Left ventricle myocardium inferior (tissue), 1 donor: ENCODE results near the gene RET. TPM values are rescaled to one million over a fixed set of nuclear protein-coding genes. Genes with fewer than 3 reads are reported as not detected.

Experiments
- DNase-seq: peaks from one replicate; pipeline ENCODE4 v3.0.0-alpha.2; 2020
- H3K27ac ChIP-seq: fragments of 200-600 bp; replicated peaks from 2 replicates; pipeline ENCODE4 v1.8.0; 2021
- H3K27me3 ChIP-seq: fragments of 200-600 bp; 2 replicates; pipeline ENCODE4 v1.8.0; 2021; ENCODE audit warnings: low read depth
- H3K36me3 ChIP-seq: fragments of 200-600 bp; 2 replicates; pipeline ENCODE4 v1.8.0; 2021
- H3K4me1 ChIP-seq: fragments of 200-600 bp; 2 replicates; pipeline ENCODE4 v1.8.0; 2021
- H3K4me3 ChIP-seq: fragments of 200-600 bp; 2 replicates; pipeline ENCODE4 v1.8.0; 2021; ENCODE audit warnings: mild to moderate bottlenecking, moderate library complexity
- H3K9me3 ChIP-seq: fragments of 200-600 bp; replicated peaks from 2 replicates; pipeline ENCODE4 v1.8.0; 2021
- intact Hi-C: fragments of 100-400 bp; cut with micrococcal nuclease; formaldehyde crosslinking; loops from one replicate; pipeline ENCODE4 v1.11.0; 2022
- total RNA-seq: library from RNA; stranded (reverse); fragmentation: NEBNext Ultra II Directional; extraction: Animal tissue kit (Norgen Biotek cat#: 25700); gene quantifications from one replicate; pipeline ENCODE4 v1.2.1, GENCODE V29; 2021
- TF ChIP-seq, protein P1 (sequence below): fragments of 200-600 bp; IDR thresholded peaks from 2 replicates; pipeline ENCODE4 v1.8.0; 2021; ENCODE audit warnings: antibody characterized with exemption, mild to moderate bottlenecking, borderline replicate concordance
- donor health status: DM: no; HTN: yes; CAD: no; lungs with severe emphysema.

RET gene
- total RNA-seq, 1 donor from 2014 or later, result 0.60 TPM

DNA sequence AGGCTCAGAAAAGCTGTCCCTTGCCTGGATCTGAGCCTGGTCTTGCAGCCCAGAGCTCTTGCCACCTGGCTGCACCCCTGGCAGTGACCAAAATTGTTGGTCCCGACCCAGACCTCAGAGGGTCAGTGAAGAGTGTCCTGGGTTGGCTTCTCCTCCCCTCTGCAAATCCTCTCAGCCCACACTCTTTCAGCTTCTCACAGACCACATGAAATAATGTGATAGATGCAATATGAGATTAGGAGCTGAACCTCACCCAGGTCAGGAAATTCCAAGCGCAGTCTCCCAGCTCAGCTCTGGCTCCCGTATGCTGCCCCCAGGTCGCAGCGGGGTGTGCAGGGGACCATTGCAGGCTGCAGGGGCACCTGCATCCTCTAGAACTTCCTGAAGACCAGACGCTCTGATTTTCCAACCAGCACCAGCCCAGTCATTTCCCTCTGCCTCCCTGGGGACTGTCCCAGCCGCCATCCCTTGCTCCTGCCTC, 19.6 kb upstream of the RET start:
- intact Hi-C loops, result no loop called here
- peaks cover 7% of the 10 kb centered on the region for H3K27me3 ChIP-seq
- TF ChIP-seq, protein P1, sequence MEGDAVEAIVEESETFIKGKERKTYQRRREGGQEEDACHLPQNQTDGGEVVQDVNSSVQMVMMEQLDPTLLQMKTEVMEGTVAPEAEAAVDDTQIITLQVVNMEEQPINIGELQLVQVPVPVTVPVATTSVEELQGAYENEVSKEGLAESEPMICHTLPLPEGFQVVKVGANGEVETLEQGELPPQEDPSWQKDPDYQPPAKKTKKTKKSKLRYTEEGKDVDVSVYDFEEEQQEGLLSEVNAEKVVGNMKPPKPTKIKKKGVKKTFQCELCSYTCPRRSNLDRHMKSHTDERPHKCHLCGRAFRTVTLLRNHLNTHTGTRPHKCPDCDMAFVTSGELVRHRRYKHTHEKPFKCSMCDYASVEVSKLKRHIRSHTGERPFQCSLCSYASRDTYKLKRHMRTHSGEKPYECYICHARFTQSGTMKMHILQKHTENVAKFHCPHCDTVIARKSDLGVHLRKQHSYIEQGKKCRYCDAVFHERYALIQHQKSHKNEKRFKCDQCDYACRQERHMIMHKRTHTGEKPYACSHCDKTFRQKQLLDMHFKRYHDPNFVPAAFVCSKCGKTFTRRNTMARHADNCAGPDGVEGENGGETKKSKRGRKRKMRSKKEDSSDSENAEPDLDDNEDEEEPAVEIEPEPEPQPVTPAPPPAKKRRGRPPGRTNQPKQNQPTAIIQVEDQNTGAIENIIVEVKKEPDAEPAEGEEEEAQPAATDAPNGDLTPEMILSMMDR, result no peak
- no peak overlapping the region for H3K4me3 ChIP-seq
- peak; percentile 4 for DNase-seq
- H3K9me3 ChIP-seq, result no peaks in the 10 kb centered on the region
- H3K27ac ChIP-seq, result no peak overlapping the region
- peaks cover 14% of the 10 kb centered on the region for H3K4me1 ChIP-seq
- no peaks in the 10 kb centered on the region for H3K36me3 ChIP-seq

DNA sequence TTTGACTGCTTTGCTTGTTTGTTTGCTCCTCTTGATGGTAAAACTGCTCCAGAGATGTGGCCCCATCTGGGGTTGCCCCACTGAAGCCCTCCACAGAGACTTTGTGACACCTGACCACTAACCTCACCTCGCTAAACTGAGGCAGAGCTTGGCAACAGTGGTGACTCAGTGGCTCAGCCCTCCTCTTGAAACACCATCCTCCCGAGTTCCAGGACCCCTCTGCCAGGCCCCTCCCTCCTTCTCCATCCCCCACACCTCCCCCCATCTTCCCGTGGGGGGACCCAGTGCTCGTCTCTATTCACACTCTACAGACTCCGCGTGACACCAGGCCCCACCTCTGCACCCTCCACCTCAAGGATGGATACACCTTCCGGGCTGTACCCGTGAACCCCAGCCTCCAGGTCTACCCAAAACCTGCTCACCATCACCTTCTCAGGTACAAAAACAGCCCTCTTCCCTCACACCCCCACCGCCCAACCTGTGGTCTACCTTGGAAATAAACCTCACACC, 19.0 kb upstream of the RET start:
- intact Hi-C loops, result no loop called here

DNA sequence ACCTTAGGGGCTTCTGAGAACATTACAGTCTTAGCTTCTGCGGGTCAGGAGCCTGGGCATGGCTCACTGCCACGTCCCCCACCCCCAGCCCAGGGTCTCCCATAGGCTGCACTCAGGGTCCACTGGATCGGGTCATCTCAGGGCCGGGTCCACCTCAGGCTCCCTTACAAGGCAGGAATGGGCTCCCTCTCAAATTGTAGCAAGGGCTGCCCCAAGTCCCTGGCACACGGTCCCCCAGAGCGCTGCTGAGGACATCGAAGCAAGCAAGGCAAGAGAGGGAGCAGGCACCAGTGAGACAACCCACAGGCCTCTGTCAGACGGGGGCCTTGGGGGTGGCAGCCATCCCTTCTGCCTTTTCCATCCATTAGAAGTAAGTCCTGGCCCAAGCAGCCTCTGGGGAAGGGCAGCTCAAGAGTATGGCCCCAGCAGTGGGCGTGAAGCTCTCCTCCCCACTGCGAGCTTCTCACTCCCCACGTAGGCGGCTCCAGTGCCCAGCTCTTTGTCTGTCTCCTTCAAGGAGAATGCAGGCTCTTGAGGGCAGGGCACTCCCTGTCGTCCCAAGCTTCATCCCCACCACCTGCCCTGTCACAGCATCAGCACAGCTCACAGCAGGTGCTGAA, 18.0 kb upstream of the RET start:
- Histone ChIP-seq H3K9me3 (no peaks in the 10 kb centered on the region), H3K4me1 (peaks cover 14% of the 10 kb centered on the region), H3K27ac (no peak overlapping the region), H3K4me3 (no peak overlapping the region), H3K36me3 (no peaks in the 10 kb centered on the region), H3K27me3 (peaks cover 7% of the 10 kb centered on the region)
- peak; percentile 7 for DNase-seq
- TF ChIP-seq, protein P1, result no peak
- intact Hi-C loops, result no loop called here

More for the DNA sequence above, 19.0 kb upstream of the RET start:
- peak; percentile 4 for DNase-seq
- Histone ChIP-seq H3K9me3 (no peaks in the 10 kb centered on the region), H3K36me3 (no peaks in the 10 kb centered on the region), H3K27ac (no peak overlapping the region), H3K4me3 (no peak overlapping the region), H3K4me1 (peaks cover 14% of the 10 kb centered on the region), H3K27me3 (peaks cover 7% of the 10 kb centered on the region)
- TF ChIP-seq, protein P1, result no peak

DNA sequence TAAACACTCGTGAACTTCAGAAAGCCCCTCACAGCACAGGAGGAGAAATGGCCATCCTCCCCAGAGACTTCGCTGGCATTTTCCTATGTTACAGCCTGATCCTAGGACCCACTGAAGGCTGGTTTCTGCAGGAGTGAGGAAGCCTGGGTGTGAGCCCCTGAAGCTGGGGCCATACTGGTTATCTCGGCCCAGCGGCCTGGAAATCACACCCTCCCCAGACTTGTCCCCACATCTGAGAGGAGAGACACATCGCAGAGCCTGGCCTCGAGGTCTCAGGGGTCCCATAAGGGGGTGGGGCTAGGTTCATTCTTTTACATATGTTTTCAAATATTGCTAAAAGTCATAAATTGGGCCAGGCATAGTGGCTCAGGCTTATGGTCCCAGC, 17.5 kb upstream of the RET start:
- H3K9me3 ChIP-seq, result no peaks in the 10 kb centered on the region
- H3K4me1 ChIP-seq, result peaks cover 14% of the 10 kb centered on the region
- peaks cover 7% of the 10 kb centered on the region for H3K27me3 ChIP-seq
- TF ChIP-seq, protein P1, result no peak
- no peaks in the 10 kb centered on the region for H3K36me3 ChIP-seq
- intact Hi-C loops, result no loop called here
- H3K4me3 ChIP-seq, result no peak overlapping the region
- no peak for DNase-seq
- H3K27ac ChIP-seq, result no peak overlapping the region

DNA sequence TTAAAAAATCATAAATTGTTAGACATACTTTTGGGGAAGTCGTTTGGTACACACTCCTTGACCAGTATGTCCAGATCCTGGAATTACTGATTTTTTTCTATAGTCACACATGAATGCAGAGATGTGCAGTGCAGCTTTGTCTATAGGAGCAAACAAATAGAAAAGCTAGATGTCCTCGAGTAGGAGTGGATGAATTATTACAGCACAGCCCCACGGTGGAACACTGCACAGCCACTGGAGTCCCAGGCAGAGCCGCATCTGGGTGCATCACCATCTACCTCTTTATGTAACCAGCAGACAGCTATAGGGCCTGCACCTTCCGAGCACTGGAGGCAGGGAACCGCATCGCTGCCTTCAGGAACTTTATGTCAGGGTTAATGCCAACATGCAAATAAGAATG, 17.0 kb upstream of the RET start:
- TF ChIP-seq, protein P1, result no peak
- Histone ChIP-seq H3K27me3 (peaks cover 7% of the 10 kb centered on the region), H3K27ac (peak overlapping the region; percentile 38), H3K4me3 (no peak overlapping the region), H3K4me1 (peaks cover 14% of the 10 kb centered on the region), H3K9me3 (no peaks in the 10 kb centered on the region), H3K36me3 (no peaks in the 10 kb centered on the region)
- no peak for DNase-seq
- intact Hi-C loops, result no loop called here
